Panc1 (cell line): Measurements from ENCODE around the gene XPNPEP1. TPM values are rescaled to one million over a fixed set of nuclear protein-coding genes. Genes with fewer than 3 reads are reported as not detected.

Source experiments
- ATAC-seq: fragments of 200-7000 bp; cut with Tn5 transposase; 2 replicates; pipeline ENCODE4 v1.9.1; 2020; ENCODE audit warnings: mild to moderate bottlenecking, moderate library complexity
- BruUV-seq: library from RNA; stranded (reverse); fragments of 400-500 nt; replicated peaks from 2 replicates; lab custom pipeline; 2021; lab: Mats Ljungman, UMichigan
- CTCF ChIA-PET: fragments of 300-600 bp; sonication (Branson Sonifier 250); formaldehyde crosslinking; loops from one replicate; lab custom pipeline; 2022; ENCODE audit warnings: antibody characterized with exemption; lab: Charles Lee
- POLR2A ChIA-PET: fragments of 300-600 bp; sonication (Branson Sonifier 250); formaldehyde crosslinking; loops from one replicate; lab custom pipeline; 2022; ENCODE audit warnings: antibody characterized with exemption; lab: Charles Lee
- DNase-seq: peaks from one replicate; pipeline ENCODE4 v3.0.0-alpha.2; 2010; ENCODE audit warnings: low read depth, low spot score
- H3K27ac ChIP-seq: 2 replicates; pipeline ENCODE4 v1.5.1; 2011; ENCODE audit warnings: mild to moderate bottlenecking, low read length, inconsistent platforms
- H3K27me3 ChIP-seq: fragments of 200-500 bp; sonication (Bioruptor generic); 2 replicates; pipeline ENCODE4 v1.6.0; 2014; ENCODE audit warnings: low read length, inconsistent platforms; ENCODE audit not compliant: control insufficient read depth, insufficient read depth
- H3K36me3 ChIP-seq: fragments of 200-500 bp; sonication (Bioruptor generic); 2 replicates; pipeline ENCODE4 v1.5.1; 2014; ENCODE audit warnings: inconsistent platforms, mild to moderate bottlenecking, low read length, moderate library complexity; ENCODE audit not compliant: control insufficient read depth, insufficient read depth
- H3K4me1 ChIP-seq: 2 replicates; pipeline ENCODE4 v1.5.1; 2011; ENCODE audit warnings: inconsistent platforms, mild to moderate bottlenecking, low read length, moderate library complexity; ENCODE audit not compliant: control insufficient read depth, insufficient read depth
- H3K4me3 ChIP-seq, 2 experiments: 2 replicates each; pipeline ENCODE4 v1.5.1; 2011 to 2012; ENCODE audit warnings: low read depth in 2 of 2, low read length in 2 of 2, mild to moderate bottlenecking in 2 of 2, inconsistent platforms in 1 of 2, moderate library complexity in 1 of 2
- H3K9me3 ChIP-seq: fragments of 200-500 bp; sonication (Bioruptor generic); 2 replicates; pipeline ENCODE4 v1.5.1; 2014; ENCODE audit warnings: low read depth, mild to moderate bottlenecking, inconsistent platforms, low read length, moderate library complexity; ENCODE audit not compliant: control insufficient read depth, insufficient read depth
- CTCF ChIP-seq: fragments of 450-650 bp; IDR thresholded peaks from 2 replicates; pipeline ENCODE4 v1.5.1; 2017; ENCODE audit warnings: mild to moderate bottlenecking
- POLR2AphosphoS5 ChIP-seq: IDR thresholded peaks from 2 replicates; pipeline ENCODE4 v1.6.1; 2012; ENCODE audit warnings: mild to moderate bottlenecking, low read depth, low read length, moderate library complexity
- REST ChIP-seq, 2 experiments: IDR thresholded peaks; 2 replicates each; pipeline ENCODE4 v1.6.1; 2011 to 2012; ENCODE audit warnings: low read depth in 2 of 2, control low read depth in 1 of 2, low read length in 1 of 2, mild to moderate bottlenecking in 1 of 2, moderate library complexity in 1 of 2; ENCODE audit not compliant: insufficient read depth in 1 of 2
- SIN3A ChIP-seq: IDR thresholded peaks from 2 replicates; pipeline ENCODE4 v1.6.1; 2012; ENCODE audit warnings: low read depth, mild to moderate bottlenecking, low read length, moderate library complexity, borderline replicate concordance; ENCODE audit not compliant: insufficient read depth
- TCF7L2 ChIP-seq: IDR thresholded peaks from 2 replicates; pipeline ENCODE4 v1.6.1; 2011; ENCODE audit warnings: mild to moderate bottlenecking, low read depth, low read length, inconsistent platforms
- in situ Hi-C: cut with HindIII; loops from 2 replicates; pipeline ENCODE4 v1.10.0; 2016; ENCODE audit warnings: low sequenced_read_pairs, low pct_unique_long_range_greater_than_20kb
- intact Hi-C: fragments of 100-400 bp; cut with micrococcal nuclease; formaldehyde crosslinking; loops from one replicate; pipeline ENCODE4 v1.10.0; 2022; ENCODE audit not compliant: unreplicated experiment
- total RNA-seq: library from RNA; stranded (reverse); gene quantifications from one replicate; pipeline ENCODE4 v1.2.1, GENCODE V29; 2021; ENCODE audit not compliant: unreplicated experiment

The XPNPEP1 gene
- total RNA-seq, 1 experiment from 2014 or later, result 61.2 TPM

- no peaks in the 10 kb centered on the region for H3K9me3 ChIP-seq
- ChIA-PET POLR2A (no interaction called here), CTCF (interaction anchor here (0.6 kb wide), 1 partner anchor 10 kb away, joined by 3 read pairs; no protein-coding TSS in a partner anchor)
- no peak for DNase-seq
- no peak for ATAC-seq
- H3K4me1 ChIP-seq, result no peaks in the 10 kb centered on the region
- H3K36me3 ChIP-seq, result no peaks in the 10 kb centered on the region
- BruUV-seq, result no TSS peak
- no peaks in the 10 kb centered on the region for H3K27me3 ChIP-seq
- H3K4me3 ChIP-seq, result no peak overlapping the region
- no peak overlapping the region for H3K27ac ChIP-seq
- intact Hi-C loops (no loop called here), in situ Hi-C loops (no loop called here)
- TF ChIP-seq REST (IDR thresholded peaks at IDR 0.05; ENCODE audit: insufficient read depth in 1 of 2, low read depth in 2 of 2, low read length in 1 of 2) (no peak), CTCF (no peak), SIN3A (no peak), POLR2AphosphoS5 (no peak), TCF7L2 (no peak)
Observed at GRCh38 chr10:109855746-109856145, 67.6 kb downstream of the XPNPEP1 start.

- CTCF ChIA-PET, result no interaction called here
- TF ChIP-seq POLR2AphosphoS5, result no peak
- TF ChIP-seq TCF7L2, result no peak
- TF ChIP-seq CTCF, result no peak
- no peak for TF ChIP-seq REST (IDR thresholded peaks at IDR 0.05; ENCODE audit: insufficient read depth in 1 of 2, low read depth in 2 of 2, low read length in 1 of 2)
- no peak for TF ChIP-seq SIN3A
- no TSS peak for BruUV-seq
- no peak overlapping the region for H3K27ac ChIP-seq
- no peaks in the 10 kb centered on the region for H3K9me3 ChIP-seq
- H3K36me3 ChIP-seq, result no peaks in the 10 kb centered on the region
- no peak for ATAC-seq
- H3K4me3 ChIP-seq, result no peak overlapping the region
- intact Hi-C loops, result no loop called here
- in situ Hi-C loops, result no loop called here
- POLR2A ChIA-PET, result no interaction called here
- DNase-seq, result no peak
- H3K4me1 ChIP-seq, result no peaks in the 10 kb centered on the region
- H3K27me3 ChIP-seq, result no peaks in the 10 kb centered on the region
Observed at GRCh38 chr10:109853921-109854320, 69.4 kb downstream of the XPNPEP1 start.
